Lower leg skin (tissue), 4 donors: ENCODE results near the gene GPC6. TPM values are rescaled to one million over a fixed set of nuclear protein-coding genes. Genes with fewer than 3 reads are reported as not detected.

Experiments used
- DNase-seq, 2 donors: peaks; one replicate each; pipeline ENCODE4 v3.0.0-alpha.2; 2019; ENCODE audit warnings: low spot score in 2 of 2
- H3K4me3 ChIP-seq: fragments of 200-600 bp; sonication (generic); 2 replicates; pipeline ENCODE4 v1.5.1; 2017; ENCODE audit warnings: mild to moderate bottlenecking, low read depth; ENCODE audit not compliant: poor library complexity, severe bottlenecking
- CTCF ChIP-seq, 3 donors: fragments of 450-650 bp; IDR thresholded peaks; one replicate each; pipeline ENCODE4 v1.5.1; 2016; ENCODE audit warnings: antibody characterized with exemption in 3 of 3, mild to moderate bottlenecking in 3 of 3, moderate library complexity in 2 of 3
- POLR2A ChIP-seq, 2 donors: fragments of 450-650 bp; IDR thresholded peaks; one replicate each; pipeline ENCODE4 v1.6.1; 2016 to 2017; ENCODE audit warnings: antibody characterized with exemption in 2 of 2, mild to moderate bottlenecking in 1 of 2, moderate library complexity in 1 of 2
- WGBS, 2 donors: methylation state at CpG; one replicate each; pipeline ENCODE4 v1.1.5; 2018; 5-methylcytosine and 5-hydroxymethylcytosine counted together
- intact Hi-C: fragments of 100-400 bp; cut with DNase I; formaldehyde crosslinking; loops from one replicate; pipeline ENCODE4 v1.15.0; 2023; ENCODE audit warnings: low total_unique reads
- total RNA-seq, 4 donors: library from RNA; depleted of rRNA; stranded (reverse); fragments of >200 nt; gene quantifications; one replicate each; pipeline ENCODE4 v1.1.0, GENCODE V29; 2016

GPC6 gene
- total RNA-seq, 4 donors from 2014 or later: 1.4 to 5.2 (median 2.5) TPM

- intact Hi-C loops: no loop called here
- TF ChIP-seq POLR2A (IDR thresholded peaks at IDR 0.05) (no peak), CTCF (IDR thresholded peaks at IDR 0.05) (no peak)
- WGBS, 2 donors: 77 to 85% methylated on average over 2 of the region's 2 CpGs
- no peak for DNase-seq
- no peak overlapping the region for H3K4me3 ChIP-seq
Measured at GRCh38 chr13:94014461-94014860, 787.9 kb downstream of the GPC6 start.

DNA sequence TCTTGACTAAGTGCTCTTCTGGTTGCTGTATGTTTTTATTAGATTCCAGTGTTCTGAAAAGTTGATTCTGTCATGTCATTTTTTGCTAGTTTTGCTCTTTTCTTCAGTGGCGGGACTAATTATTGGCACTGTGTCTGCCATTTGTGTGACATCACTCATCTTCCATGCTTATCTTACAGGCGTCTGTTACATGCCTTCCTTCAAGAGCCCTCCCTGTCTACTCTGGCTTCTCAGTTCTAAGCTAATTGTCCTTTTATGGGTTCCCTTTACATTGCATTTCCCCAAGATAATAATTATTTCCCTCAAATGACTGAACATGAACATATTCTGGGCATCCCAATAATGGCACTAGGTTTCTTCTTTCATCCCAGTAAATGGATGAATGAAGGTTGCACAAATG lies 793.8 kb downstream of the GPC6 start:
- no peak overlapping the region for H3K4me3 ChIP-seq
- DNase-seq: no peak
- intact Hi-C loops: no loop called here
- TF ChIP-seq CTCF (IDR thresholded peaks at IDR 0.05) (no peak), POLR2A (IDR thresholded peaks at IDR 0.05) (no peak)
- 83 to 87% methylated on average over 2 of the region's 2 CpGs for WGBS, 2 donors

GRCh38 chr13:94020833-94021232 lies 794.2 kb downstream of the GPC6 start:
- intact Hi-C loops: no loop called here
- H3K4me3 ChIP-seq: no peak overlapping the region
- no peak for DNase-seq
- no peak for TF ChIP-seq CTCF (IDR thresholded peaks at IDR 0.05)
- TF ChIP-seq POLR2A (IDR thresholded peaks at IDR 0.05): no peak

GRCh38 chr13:94028234-94028633 lies 801.6 kb downstream of the GPC6 start:
- intact Hi-C loops: no loop called here
- DNase-seq: no peak
- H3K4me3 ChIP-seq: no peak overlapping the region
- 87 to 92% methylated on average over 2 of the region's 2 CpGs for WGBS, 2 donors
- no peak for TF ChIP-seq CTCF (IDR thresholded peaks at IDR 0.05)
- no peak for TF ChIP-seq POLR2A (IDR thresholded peaks at IDR 0.05)

GRCh38 chr13:94028650-94029049 lies 802.0 kb downstream of the GPC6 start:
- intact Hi-C loops: no loop called here
- no peak overlapping the region for H3K4me3 ChIP-seq
- 75 to 84% methylated on average over 1 of the region's 1 CpG for WGBS, 2 donors
- no peak for TF ChIP-seq CTCF (IDR thresholded peaks at IDR 0.05)
- TF ChIP-seq POLR2A (IDR thresholded peaks at IDR 0.05): no peak
- DNase-seq: no peak

DNA sequence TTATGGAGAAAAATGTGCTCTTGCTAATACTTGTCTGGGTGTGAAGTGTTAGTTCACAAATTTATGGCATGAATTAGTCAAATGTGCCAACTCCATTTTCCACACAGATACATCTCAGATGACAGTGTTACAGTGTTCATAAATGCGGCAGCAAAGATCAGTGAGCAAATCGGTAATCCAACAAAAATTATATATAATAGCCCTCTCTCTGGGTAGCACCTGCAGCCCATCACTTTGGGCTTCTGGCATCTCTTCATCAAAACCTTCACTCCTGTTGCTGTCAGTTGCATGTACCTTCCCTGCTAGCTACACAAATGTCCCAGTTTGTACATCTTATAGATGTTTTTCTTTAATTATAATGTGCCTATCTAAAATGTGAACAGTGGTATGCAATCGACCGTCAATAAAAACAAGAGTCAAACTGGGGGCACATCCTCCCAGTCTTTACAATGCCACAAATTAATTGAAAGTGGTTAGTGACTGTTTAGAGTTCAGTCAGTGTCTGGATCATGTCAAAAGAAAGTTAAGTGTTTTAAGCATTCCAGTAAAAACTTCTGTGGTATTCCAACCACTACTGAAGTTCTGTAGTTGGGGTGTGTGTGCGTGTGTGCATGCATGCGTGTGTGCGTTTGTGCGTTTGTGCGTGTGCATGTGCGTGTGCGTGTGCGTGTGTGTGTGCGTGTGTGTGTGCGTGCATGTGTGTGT lies 804.0 kb downstream of the GPC6 start:
- TF ChIP-seq CTCF (IDR thresholded peaks at IDR 0.05) (no peak), POLR2A (IDR thresholded peaks at IDR 0.05) (no peak)
- intact Hi-C loops: no loop called here
- 91% methylated on average over 14 of the region's 14 CpGs for WGBS, 2 donors
- H3K4me3 ChIP-seq: no peak overlapping the region
- DNase-seq: no peak
